Urothelium cell line (cell line): ENCODE results near the gene TRIM62.
A peak's percentile ranks its signal among the peaks of the same experiment; 100 is the strongest.

ENCODE experiments used
- DNase-seq: peaks from one replicate; pipeline ENCODE4 v3.0.0; 2011; ENCODE audit warnings: low spot score, mixed read lengths
- FAIRE-seq: peaks from 2 replicates; lab custom pipeline; 2011; peaks lifted over from hg19 to GRCh38; lab: Jason Lieb, UNC

TRIM62 gene

DNA sequence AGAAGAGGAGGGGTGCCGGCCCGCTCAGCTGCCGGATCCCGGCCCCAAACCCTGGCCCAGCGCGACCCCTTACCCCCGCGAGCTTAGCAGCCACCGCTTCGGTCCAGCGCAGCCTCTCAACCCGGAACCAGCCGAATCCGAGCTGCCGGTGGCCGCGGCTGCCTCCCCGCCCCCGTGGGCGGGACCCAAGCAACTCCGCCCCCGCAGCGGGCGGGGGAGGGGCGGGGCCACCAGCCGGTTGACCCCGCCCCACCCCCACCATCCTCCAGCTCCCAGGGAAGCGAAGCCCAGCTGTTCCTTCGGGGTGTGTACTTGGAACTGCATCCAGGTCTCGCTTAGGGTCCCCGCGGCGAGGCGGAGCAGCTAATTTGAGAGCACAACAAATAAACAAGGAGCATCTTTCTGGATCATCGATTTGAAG, at the start of gene TRIM62:
Gene TRIM62 (minus strand): TSS at position 123 of the 421 bp plus-strand sequence. CDS start 611 bp downstream, outside the sequence.
- peak; percentile 95 for DNase-seq
- FAIRE-seq, result no peak

- DNase-seq (no peak), FAIRE-seq (no peak)
Observed at GRCh38 chr1:33231166-33231565, 49.3 kb upstream of the TRIM62 start.

- FAIRE-seq (no peak), DNase-seq (no peak)
Observed at GRCh38 chr1:33228935-33229487, 47.2 kb upstream of the TRIM62 start.

- FAIRE-seq (no peak), DNase-seq (no peak)
Observed at GRCh38 chr1:33225586-33225985, 43.7 kb upstream of the TRIM62 start.

DNA sequence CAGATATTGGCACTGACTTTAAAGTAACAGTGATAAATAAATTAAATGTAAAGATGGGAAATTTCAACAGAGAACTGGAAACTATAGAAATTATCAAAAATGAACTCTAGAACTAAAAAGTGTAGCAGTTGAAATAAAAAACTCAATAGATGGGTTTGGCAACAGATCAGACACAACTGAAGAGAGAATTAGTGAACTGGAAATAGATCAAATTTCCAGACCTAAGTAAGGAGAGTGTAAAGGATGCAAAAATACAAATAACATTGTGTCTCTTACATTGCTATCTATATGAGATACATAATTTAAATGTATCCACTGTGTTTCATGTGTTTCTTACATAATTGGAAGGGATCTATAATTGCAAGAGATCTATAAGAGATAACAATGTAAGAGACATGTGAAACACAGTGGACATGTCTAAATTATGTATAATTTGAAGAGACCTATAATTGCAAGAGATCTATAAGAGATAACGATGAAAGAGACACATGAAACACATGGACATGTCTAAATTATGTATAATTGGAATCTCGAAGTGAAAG, 42.4 kb upstream of the TRIM62 start:
- DNase-seq (no peak), FAIRE-seq (no peak)

GRCh38 chr1:33222381-33222780, 40.5 kb upstream of the TRIM62 start:
- no peak for DNase-seq
- no peak for FAIRE-seq

DNA sequence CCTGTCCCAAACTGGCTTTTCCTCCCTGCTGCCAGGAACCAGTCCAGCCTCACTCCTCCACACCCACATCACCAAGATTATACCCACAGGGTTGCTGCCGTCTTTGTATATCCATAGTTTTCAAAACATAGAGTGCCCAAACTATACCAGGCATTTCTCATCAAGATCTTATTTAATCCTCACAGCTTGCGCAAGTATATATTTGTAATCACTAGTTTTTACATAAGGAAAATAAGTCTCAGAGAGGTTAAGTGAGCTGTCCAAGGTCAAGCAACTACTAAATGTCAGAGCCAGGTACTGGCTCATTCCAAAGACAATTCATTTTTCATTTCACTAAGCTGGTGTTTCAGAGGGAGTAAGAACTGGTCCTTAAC, 39.5 kb upstream of the TRIM62 start:
- FAIRE-seq (no peak), DNase-seq (no peak)

DNA sequence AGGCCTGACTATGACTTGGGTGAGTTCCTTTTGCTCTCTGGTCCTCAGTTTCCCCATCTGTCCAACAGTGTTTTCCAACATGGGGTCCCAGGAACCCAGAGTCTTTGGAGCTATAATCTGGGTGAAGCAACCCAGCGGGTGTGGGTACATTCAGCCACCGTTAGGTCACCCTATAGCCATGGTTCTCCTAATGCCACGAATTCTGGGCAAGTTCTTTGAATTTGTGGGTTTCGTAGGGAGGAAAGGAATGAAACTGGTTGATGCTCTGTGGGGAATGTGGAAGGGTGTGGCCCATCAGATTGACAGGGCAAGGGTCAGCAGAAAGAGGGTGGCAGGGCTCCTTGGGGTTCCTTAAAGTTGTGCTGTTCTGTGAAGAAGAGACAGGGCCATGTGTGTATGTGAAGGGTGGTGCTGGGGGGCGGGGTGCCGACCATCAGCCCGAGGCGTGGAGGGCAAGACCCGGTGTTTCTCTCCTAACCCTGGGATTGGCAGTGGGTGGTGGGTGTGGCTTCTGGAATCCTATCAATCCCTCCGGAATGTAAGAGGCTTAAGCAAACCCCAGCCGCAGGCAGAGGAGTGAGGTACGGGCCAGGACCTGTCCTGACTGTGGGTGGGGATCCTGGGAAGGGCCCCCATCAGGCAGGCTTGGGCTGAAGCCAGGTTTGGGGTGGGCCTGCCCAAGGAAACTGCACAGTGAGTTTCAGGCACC, 39.0 kb upstream of the TRIM62 start:
- no peak for FAIRE-seq
- DNase-seq, result peak; percentile 35

DNA sequence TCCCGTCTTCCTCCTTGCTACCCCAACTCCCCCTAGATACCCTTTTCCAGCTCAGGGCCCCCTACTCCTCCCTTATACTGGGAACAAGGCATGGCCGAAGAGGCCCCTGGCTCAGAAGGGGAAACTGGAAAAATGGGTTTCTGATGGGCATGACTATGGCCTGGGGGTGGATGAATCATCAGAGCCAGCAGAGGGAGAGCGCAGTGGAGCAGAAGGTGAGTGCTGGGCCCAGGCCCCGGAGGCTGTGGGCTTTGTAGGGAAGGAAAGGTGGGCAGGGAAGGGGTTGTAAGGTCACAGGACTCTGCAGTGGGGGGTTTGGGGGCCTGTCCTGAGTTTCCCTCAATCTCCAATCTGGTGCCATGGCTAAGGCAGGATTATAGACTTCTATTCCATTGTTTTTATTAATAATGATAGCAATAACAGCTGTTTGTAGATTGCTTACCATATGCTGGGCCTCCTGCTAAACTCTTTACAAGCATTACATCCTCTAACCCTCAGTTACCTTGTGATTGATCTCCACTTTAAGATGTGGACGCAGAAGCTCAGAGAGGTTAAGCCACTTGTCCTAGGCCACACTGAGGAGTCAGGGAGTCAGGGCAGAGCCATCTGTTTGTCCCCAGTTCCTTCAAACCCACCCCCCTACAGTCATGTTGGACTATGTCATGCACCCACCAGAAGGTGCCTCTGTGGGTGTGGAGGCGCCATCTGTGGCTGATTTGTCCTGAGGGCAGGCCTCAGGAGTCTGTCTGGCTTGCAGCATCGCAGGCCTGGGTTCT, 38.2 kb upstream of the TRIM62 start:
- peak; percentile 49 for DNase-seq
- FAIRE-seq, result no peak

DNA sequence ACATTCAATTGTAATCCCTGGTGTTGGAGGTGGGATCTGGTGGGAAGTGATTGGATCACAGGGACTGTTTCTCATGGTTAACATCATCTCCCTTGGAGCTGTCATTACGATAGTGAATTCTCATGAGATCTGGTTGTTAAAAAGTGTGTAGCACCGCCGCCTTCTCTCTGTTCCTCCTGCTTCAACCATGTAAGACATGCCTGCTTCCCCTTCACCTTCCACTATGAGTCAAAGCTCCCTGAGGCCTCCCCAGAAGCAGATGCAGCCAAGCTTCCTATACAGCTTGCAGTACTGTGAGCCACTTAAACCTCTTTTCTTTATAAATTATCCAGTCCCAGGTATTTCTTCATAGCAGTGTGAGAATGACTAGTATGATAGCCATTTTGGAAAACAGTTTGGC, 30.1 kb upstream of the TRIM62 start:
- FAIRE-seq, result no peak
- no peak for DNase-seq

GRCh38 chr1:33206340-33206739, 24.5 kb upstream of the TRIM62 start:
- FAIRE-seq (no peak), DNase-seq (no peak)

DNA sequence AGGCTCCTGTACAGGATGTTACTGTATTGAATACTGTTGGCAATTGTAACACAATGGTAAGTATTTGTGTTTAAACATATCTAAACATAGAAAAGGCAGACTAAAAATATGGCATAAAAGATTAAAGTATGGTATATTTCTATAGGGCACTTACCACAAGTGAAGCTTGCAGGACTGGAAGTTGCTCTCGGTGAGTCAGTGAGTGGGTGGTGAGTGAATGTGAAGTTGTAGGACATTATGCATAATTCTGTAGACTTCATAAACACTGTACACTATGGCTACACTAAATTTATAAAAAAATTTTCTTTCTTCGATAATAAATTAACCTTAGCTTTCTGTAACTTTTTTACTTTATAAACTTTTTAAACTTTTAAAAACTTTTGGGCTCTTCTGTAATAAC, 13.7 kb upstream of the TRIM62 start:
- FAIRE-seq (no peak), DNase-seq (no peak)

- FAIRE-seq (no peak), DNase-seq (no peak)
Observed at GRCh38 chr1:33191731-33192275, 10.0 kb upstream of the TRIM62 start.

GRCh38 chr1:33190701-33191100, 8.9 kb upstream of the TRIM62 start:
- FAIRE-seq, result no peak
- DNase-seq, result no peak

DNA sequence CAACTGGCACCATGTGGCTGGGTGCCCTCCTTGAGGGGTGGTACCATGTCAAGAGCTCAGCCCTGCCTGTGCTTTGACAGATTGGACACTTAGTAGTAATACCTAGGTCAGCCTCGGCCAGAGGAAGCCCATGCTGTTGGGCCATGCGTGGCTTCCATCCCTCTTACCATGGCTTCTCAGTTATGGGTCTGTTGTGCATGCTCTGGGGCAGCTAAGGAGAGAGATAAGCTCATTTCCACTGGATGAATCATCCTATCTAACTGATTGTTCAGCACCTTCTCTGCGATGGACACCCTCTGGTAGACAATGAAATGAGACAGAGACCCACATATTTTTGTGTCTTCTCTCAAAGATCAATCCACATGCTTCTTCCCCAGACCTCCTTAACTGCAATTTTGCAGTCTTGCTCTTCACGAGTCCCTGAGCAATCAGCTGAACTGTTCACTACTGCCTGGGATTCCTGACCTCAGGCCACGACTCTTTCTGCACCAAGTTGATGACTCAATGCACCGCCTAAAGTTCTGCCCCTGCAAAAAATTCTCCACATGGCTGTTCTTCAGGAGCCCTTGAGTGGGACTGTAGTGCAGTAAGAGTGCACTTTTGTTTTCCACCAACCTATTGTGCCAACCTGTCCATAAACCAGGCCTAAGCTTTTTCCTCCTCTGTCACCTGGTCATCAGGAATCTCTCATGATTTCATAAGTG, 6.9 kb upstream of the TRIM62 start:
- DNase-seq (no peak), FAIRE-seq (no peak)

GRCh38 chr1:33186936-33187335, 5.1 kb upstream of the TRIM62 start:
- FAIRE-seq (no peak), DNase-seq (no peak)

DNA sequence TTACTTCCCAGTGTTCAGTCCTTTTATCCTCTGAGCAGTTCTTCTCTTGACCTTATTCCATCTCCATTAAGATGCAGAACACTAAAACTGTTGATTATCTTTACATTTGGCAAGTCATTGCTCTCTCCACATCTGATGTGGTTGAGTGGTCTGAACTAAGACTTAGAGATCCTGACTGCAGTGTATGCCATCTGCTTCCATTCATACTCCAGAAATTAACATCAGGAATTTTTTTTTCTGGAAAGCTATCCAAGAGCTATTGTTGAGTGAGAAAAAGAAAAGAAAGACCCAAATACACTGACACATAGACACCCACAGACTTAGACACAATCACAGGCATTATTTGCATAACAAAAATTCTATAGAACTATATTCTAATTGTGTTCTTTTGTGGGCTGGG, 3.7 kb upstream of the TRIM62 start:
- DNase-seq, result no peak
- no peak for FAIRE-seq

DNA sequence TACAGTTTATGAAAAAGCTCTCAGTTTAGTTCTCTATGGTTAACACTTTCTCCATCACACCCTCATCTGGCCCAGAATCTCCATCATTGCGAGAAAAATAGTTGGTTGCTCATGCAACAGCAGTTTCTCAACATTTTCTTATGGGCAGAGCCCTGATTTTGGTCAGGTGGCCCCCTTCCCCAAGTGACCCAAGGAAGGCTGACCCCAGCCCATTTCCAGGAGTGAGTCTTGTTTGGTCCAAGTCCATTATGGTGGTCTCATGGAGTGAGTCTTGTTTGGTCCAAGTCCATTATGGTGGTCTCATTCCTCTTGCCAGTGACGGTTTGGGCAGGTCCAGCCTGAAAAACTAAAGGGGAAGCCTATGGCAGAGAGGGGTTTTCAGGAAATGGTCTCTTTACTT, 1.5 kb upstream of the TRIM62 start:
- FAIRE-seq, result no peak

GRCh38 chr1:33182896-33183295, 1.1 kb upstream of the TRIM62 start:
- no peak for DNase-seq
- FAIRE-seq, result no peak

More for the DNA sequence above, 1.5 kb upstream of the TRIM62 start:
- no peak for DNase-seq

GRCh38 chr1:33182401-33182841, 578 bp upstream of the TRIM62 start:
- DNase-seq (no peak), FAIRE-seq (no peak)
